Heart right ventricle (tissue), 16 donors: ENCODE data around the gene SEC14L1. TPM values are rescaled to one million over a fixed set of nuclear protein-coding genes. Genes with fewer than 3 reads are reported as not detected.

Experiments used
- ATAC-seq, 8 donors: fragments of 200-7000 bp; cut with Tn5 transposase; one replicate each; pipeline ENCODE4 v1.9.1; 2020; ENCODE audit warnings: mild to moderate bottlenecking in 8 of 8, moderate library complexity in 8 of 8, moderate number of reproducible peaks in 1 of 8
- DNase-seq, 2 donors: peaks; one replicate each; pipeline ENCODE4 v3.0.0-alpha.2; 2020
- H3K27ac ChIP-seq, 10 donors: fragments of 200-600 bp; sonication (generic) in 2 of 10; one replicate each; pipeline versions ENCODE4 v1.5.0 to v1.8.0; 2020 to 2022; ENCODE audit warnings: mild to moderate bottlenecking in 3 of 10
- H3K27me3 ChIP-seq, 7 donors: fragments of 200-600 bp; one replicate each; pipeline ENCODE4 v1.8.0; 2021 to 2022; ENCODE audit warnings: mild to moderate bottlenecking in 2 of 7
- H3K36me3 ChIP-seq, 9 donors: fragments of 200-600 bp; sonication (generic) in 1 of 9; one replicate each; pipeline versions ENCODE4 v1.5.0 to v1.8.0; 2020 to 2022; ENCODE audit warnings: mild to moderate bottlenecking in 2 of 9
- H3K4me1 ChIP-seq, 9 donors: fragments of 200-600 bp; sonication (generic) in 1 of 9; one replicate each; pipeline versions ENCODE4 v1.5.0 to v1.8.0; 2020 to 2022; ENCODE audit warnings: mild to moderate bottlenecking in 4 of 9
- H3K4me3 ChIP-seq, 10 donors: fragments of 200-600 bp; sonication (generic) in 2 of 10; one replicate each; pipeline versions ENCODE4 v1.5.0 to v1.8.0; 2020 to 2022; ENCODE audit warnings: mild to moderate bottlenecking in 7 of 10, moderate library complexity in 2 of 10
- H3K9me3 ChIP-seq, 11 donors: fragments of 200-600 bp in 10 of 11; sonication (generic) in 2 of 11; one replicate each; pipeline versions ENCODE4 v1.5.0 to v1.8.0; 2013 to 2022; ENCODE audit warnings: mild to moderate bottlenecking in 2 of 11, control low read depth in 1 of 11, moderate library complexity in 1 of 11
- whole genome bisulfite sequencing, 2 donors: extraction: QIAGEN DNeasy Blood & Tissue Kit; methylation state at CpG; one replicate each; pipeline ENCODE4 v1.1.7; 2013; ENCODE audit warnings: inconsistent platforms in 1 of 2; 5-methylcytosine and 5-hydroxymethylcytosine counted together
- intact Hi-C, 10 donors: fragments of 100-400 bp; cut with DNase I; formaldehyde crosslinking; loops; one replicate each; pipeline versions ENCODE4 v1.11.1 to v1.14.2; 2022
- polyA plus RNA-seq, 2 donors: library from polyadenylated mRNA; stranded (reverse); fragments of 200-250 nt; gene quantifications; one replicate each; pipeline ENCODE4 v1.2.3, GENCODE V29; 2013
- total RNA-seq, 10 donors: library from RNA; stranded (reverse); fragmentation: NEBNext Ultra II Directional in 3 of 10; extraction: Animal tissue kit (Norgen Biotek cat#: 25700) in 3 of 10; gene quantifications; one replicate each; pipeline versions ENCODE4 v1.2.1 to v1.2.4, GENCODE V29; 2021 to 2023
- TF ChIP-seq, protein P1 (sequence below), 9 donors: fragments of 200-600 bp; sonication (generic) in 2 of 9; IDR thresholded peaks; one replicate each; pipeline versions ENCODE4 v1.5.0 to v1.8.0; 2021 to 2022; ENCODE audit warnings: antibody characterized with exemption in 9 of 9, mild to moderate bottlenecking in 5 of 9, moderate library complexity in 1 of 9
- donor health status: Arrhythmogenic right ventricular cardiomyopathy.
- donor health status: ischemic (EF 13 %, LVEDD 7.1; RV severe dilation, severe dysfunction).
- donor health status: healthy with polysubstance abuse.
- donor health status: DM: no; HTN: yes; CAD: no.
- donor health status: DM: no; HTN: no; CAD: no.
- donor health status: ischemic (EF 25% LVEDD 6.9; RV normal size, moderate dysfunction).
- donor health status: ischemic (EF 25% LVEDD 5.7; RV mildly dilated, moderate dysfunction).
- donor health status: healthy.
- donor health status: DM: yes; HTN: yes; CAD: no.
- donor health status: Ischemic cardiomyopathy.
- donor health status: ischemic (EF 35%, LVEDD 5.7; RV mildly dilated, moderate dysfunction).
- donor health status: nonischemic (EF 11% LVEDD 7.7; RV severe dilation, severe dysfunction).
- donor health status: DM: yes; HTN: yes; CAD: no.
- donor health status: PGD.
- donor health status: ischemic (EF 29% LVEDD 5.4; RV normal size, mild dysfunction).
- donor health status: nonischemic (EF 23%, LVEDD 6.1; RV moderate dilation, normal function).

The SEC14L1 gene
- total and polyA plus RNA-seq, 12 donors, result 36.1 to 88.8 (median 50.0) TPM

DNA sequence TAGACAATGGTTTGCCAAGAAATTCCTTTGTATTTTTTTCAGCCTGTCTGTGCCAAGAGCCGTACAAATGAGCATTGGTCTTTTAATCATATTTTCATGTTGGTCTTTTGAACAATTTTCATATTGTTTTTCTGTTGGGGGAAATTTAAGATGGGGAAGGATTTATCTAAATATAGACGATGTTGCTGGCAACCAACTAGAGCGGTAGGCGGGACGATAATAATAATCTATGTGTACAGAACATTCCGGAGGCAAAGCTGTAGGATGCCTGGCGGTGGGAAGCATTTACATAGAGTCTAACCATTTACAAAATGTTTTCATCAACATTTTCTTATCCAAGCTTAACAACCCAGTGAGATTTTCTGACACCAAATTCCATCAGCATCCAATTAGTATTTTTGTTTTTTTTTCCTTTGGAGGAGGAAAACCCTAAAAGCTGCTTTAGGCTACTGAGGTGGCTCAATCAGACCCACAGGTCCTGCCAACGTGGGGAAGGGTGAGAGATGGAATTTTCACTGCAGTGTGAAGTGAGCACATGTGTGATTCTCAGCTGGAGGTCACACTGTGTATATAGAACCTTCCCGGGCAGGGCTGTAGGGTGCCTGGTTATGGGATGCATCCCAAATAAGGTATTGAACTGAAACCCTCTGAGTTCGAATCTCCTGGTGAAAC lies 11.7 kb upstream of the SEC14L1 start:
- peak overlapping the region in 8 of 10 donors; percentile 9 to 41 (median 30) for H3K4me3 ChIP-seq
- H3K27ac ChIP-seq, result peak overlapping the region; percentile 81 to 96 (median 88)
- H3K9me3 ChIP-seq, result no peaks in the 10 kb centered on the region
- WGBS, 2 donors, result 36 to 37% methylated on average over 10 of the region's 10 CpGs
- no peak for ATAC-seq
- no peaks in the 10 kb centered on the region for H3K27me3 ChIP-seq
- TF ChIP-seq, protein P1, sequence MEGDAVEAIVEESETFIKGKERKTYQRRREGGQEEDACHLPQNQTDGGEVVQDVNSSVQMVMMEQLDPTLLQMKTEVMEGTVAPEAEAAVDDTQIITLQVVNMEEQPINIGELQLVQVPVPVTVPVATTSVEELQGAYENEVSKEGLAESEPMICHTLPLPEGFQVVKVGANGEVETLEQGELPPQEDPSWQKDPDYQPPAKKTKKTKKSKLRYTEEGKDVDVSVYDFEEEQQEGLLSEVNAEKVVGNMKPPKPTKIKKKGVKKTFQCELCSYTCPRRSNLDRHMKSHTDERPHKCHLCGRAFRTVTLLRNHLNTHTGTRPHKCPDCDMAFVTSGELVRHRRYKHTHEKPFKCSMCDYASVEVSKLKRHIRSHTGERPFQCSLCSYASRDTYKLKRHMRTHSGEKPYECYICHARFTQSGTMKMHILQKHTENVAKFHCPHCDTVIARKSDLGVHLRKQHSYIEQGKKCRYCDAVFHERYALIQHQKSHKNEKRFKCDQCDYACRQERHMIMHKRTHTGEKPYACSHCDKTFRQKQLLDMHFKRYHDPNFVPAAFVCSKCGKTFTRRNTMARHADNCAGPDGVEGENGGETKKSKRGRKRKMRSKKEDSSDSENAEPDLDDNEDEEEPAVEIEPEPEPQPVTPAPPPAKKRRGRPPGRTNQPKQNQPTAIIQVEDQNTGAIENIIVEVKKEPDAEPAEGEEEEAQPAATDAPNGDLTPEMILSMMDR (IDR thresholded peaks at IDR 0.05), result no peak
- H3K4me1 ChIP-seq, result peaks cover 10 to 94% (median 68%) of the 10 kb centered on the region in 9 donors
- H3K36me3 ChIP-seq, result no peaks in the 10 kb centered on the region
- intact Hi-C loops, result no loop called here
- DNase-seq, result no peak

DNA sequence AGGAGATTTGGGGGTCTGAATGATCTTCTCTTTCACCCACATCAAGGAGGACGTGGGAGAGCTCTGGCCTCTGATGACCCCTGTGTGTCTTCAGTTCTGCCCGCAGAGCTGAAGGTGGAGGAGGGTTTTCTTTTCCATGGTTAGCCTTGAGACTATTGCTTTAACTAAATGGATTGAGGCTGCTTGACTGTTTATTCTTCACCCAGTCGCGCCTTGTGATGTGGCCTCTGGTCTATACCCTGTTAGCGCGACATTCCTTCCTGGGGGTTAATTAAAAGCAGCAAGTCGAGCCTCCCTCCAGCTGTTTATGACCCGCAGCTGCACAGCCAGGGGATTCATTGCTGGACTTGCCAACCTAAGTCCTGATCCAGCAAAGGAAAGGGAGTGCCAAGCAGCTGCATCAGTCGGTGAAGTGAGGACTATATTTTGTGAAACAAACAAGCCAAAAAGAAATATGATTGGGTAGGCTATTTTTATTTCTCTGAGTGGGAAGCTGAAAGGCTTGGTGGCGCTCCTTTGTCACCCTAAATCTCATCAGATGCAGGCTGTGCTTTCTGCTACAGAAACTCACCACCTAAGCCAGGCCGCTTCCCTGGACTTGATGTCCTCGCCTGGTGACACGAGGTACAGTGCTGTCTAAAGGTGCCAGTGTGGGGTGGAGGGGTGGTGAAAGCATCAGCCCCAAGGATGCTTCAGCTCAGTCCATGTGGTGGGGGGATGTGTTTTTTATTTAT lies 11.0 kb upstream of the SEC14L1 start:
- Histone ChIP-seq H3K27ac (peak overlapping the region; percentile 81 to 96 (median 88)), H3K36me3 (no peaks in the 10 kb centered on the region), H3K4me3 (peak overlapping the region in 9 of 10 donors; percentile 4 to 41 (median 25)), H3K9me3 (no peaks in the 10 kb centered on the region), H3K4me1 (peaks cover 10 to 88% (median 61%) of the 10 kb centered on the region in 9 donors), H3K27me3 (no peaks in the 10 kb centered on the region)
- peak in 1 of 2 donors; percentile 36 for DNase-seq
- WGBS, 2 donors, result 45 to 60% methylated on average over 13 of the region's 13 CpGs
- TF ChIP-seq, protein P1 (IDR thresholded peaks at IDR 0.05), result no peak
- peak in 6 of 8 donors; percentile 7 to 39 (median 19) for ATAC-seq
- intact Hi-C loops, result no loop called here

DNA sequence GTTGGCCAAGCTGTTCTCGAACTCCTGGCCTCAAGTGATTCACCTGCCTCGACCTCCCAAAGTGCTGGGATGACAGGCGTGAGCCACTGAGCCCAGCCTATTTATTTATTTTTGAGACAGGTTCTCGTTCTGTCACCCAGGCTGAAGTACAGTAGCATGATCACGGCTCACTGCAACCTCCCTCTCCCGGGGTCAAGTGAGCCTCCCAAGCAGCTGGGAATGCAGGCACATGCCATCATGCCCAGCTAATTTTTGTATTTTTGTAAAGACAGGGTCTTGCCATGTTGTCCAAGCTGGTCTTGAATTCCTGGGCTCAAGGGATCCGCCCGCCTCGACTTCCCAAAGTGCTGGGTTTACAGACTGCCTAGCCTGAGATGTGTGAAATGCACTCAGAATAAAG lies 10.2 kb upstream of the SEC14L1 start:
- Histone ChIP-seq H3K27me3 (no peaks in the 10 kb centered on the region), H3K4me3 (peak overlapping the region in 8 of 10 donors; percentile 4 to 41 (median 26))
- intact Hi-C loops, result no loop called here

DNA sequence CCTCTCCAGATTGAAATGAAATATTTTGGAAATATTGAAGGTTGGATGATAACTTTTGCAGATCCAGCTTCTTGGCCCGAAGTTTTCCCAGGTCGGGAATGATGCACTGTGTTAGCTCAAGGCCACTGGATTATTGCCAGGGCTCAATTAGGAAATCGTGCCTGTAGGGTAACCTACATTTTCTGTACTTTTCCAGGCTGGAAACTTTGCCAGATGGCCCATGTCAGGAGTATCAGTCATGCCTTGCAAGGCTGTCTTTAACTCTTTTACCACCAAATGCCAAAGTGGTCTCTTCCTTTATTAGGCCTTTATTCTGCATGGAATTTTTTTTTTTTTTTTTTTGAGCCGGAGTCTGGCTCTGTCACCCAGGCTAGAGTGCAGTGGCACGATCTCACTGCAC lies 8.9 kb upstream of the SEC14L1 start:
- Histone ChIP-seq H3K4me3 (peak overlapping the region in 4 of 10 donors; percentile 25 to 41 (median 32)), H3K27ac (peak overlapping the region; percentile 31 to 96 (median 88)), H3K27me3 (no peaks in the 10 kb centered on the region), H3K4me1 (peaks cover 10 to 82% (median 56%) of the 10 kb centered on the region in 9 donors), H3K36me3 (no peaks in the 10 kb centered on the region), H3K9me3 (peaks cover 0 to 5% (median 0%) of the 10 kb centered on the region in 11 donors)
- TF ChIP-seq, protein P1 (IDR thresholded peaks at IDR 0.05), result no peak
- ATAC-seq, result peak in 3 of 8 donors; percentile 9 to 16 (median 13)
- 29 to 39% methylated on average over 5 of the region's 5 CpGs for WGBS, 2 donors
- DNase-seq, result no peak
- intact Hi-C loops, result no loop called here

More for the DNA sequence above, 10.2 kb upstream of the SEC14L1 start:
- ATAC-seq, result no peak
- Histone ChIP-seq H3K27ac (peak overlapping the region; percentile 81 to 96 (median 88)), H3K9me3 (no peaks in the 10 kb centered on the region), H3K36me3 (no peaks in the 10 kb centered on the region), H3K4me1 (peaks cover 10 to 88% (median 58%) of the 10 kb centered on the region in 9 donors)
- DNase-seq, result no peak
- TF ChIP-seq, protein P1 (IDR thresholded peaks at IDR 0.05), result no peak
- 79 to 89% methylated on average over 9 of the region's 9 CpGs for WGBS, 2 donors
